ENCODE data around the gene THBS3. TPM values are rescaled to one million over a fixed set of nuclear protein-coding genes. Genes with fewer than 3 reads are reported as not detected.

Gene THBS3
- total and polyA plus RNA-seq, 2 of the 4 experiments (the other 2 are of a cell fraction) = 15.1 to 30.4 TPM

- H3K4me2 ChIP-seq (ENCODE audit: low read depth, low read length) = no peak overlapping the region
- H3K18ac ChIP-seq (ENCODE audit: low read depth, low read length) = no peak overlapping the region
- peaks cover 6% of the 10 kb centered on the region; the same call in 1 of the 2 replicates for H3K4me1 ChIP-seq (ENCODE audit: control insufficient read depth, insufficient read depth, low read length)
- H3K56ac ChIP-seq (ENCODE audit: extremely low read depth, insufficient read depth, low read length) = no peak overlapping the region
- peak overlapping the region; percentile 44; the same call in 1 of the 3 replicates for H2BK15ac ChIP-seq (ENCODE audit: low read depth, low read length)
- H3K9me1 ChIP-seq (ENCODE audit: insufficient read depth, low read length) = peaks cover 6% of the 10 kb centered on the region
- H3K36me3 ChIP-seq (ENCODE audit: control insufficient read depth, insufficient read depth, low read length) = peaks cover 14% of the 10 kb centered on the region
- 0 out of 2 replicates have a peak overlapping the region, but pooled peaks have one; percentile 64 for H2BK20ac ChIP-seq (ENCODE audit: low read depth, low read length)
- peak overlapping the region; percentile 28 for H4K5ac ChIP-seq (ENCODE audit: low read depth, low read length)
- no TSS peak for BruUV-seq (replicated peaks)
- ATAC-seq (ENCODE audit: low read depth) (no peak), DNase-seq (no peak)
- H2AFZ ChIP-seq (replicated peaks; ENCODE audit: low read length, poor library complexity) = no peak overlapping the region
- H3K27me3 ChIP-seq (ENCODE audit: control insufficient read depth, insufficient read depth, low read length) = no peaks in the 10 kb centered on the region
- peaks cover 4 to 37% of the 10 kb centered on the region in 2 experiments; a peak in 3 of 4 replicates for H3K79me1 ChIP-seq (ENCODE audit: low read depth in 1 of 2, low read length in 2 of 2)
- H2BK120ac ChIP-seq (ENCODE audit: low read depth, low read length) = no peak overlapping the region
- peak overlapping the region; percentile 8; the same call in 1 of the 2 replicates for H4K91ac ChIP-seq (ENCODE audit: insufficient read depth, low read depth, low read length)
- H3K4ac ChIP-seq (ENCODE audit: low read depth, low read length) = peak overlapping the region; percentile 5
- TF ChIP-seq MAZ (IDR thresholded peaks at IDR 0.05; ENCODE audit: borderline replicate concordance, low read depth, low read length) (no peak), SMC3 (IDR thresholded peaks at IDR 0.05; ENCODE audit: low read depth, low read length) (no peak)
- H3K27ac ChIP-seq (ENCODE audit: insufficient read depth, low read length) = no peak overlapping the region
- no CpG with 5 or more reads among the region's 4 CpGs for WGBS, 2 experiments (ENCODE audit: extremely low coverage in 2 of 2, insufficient read length in 1 of 2)
- intact Hi-C loops (cut with micrococcal nuclease) (loop anchor here (1.0 kb wide), 1 partner anchor 34 kb away; the partner anchor contains the start of gene MTX1), dilution Hi-C loops (cut with HindIII; ENCODE audit: low sequenced_read_pairs, unreplicated experiment) (no loop called here), in situ Hi-C loops (cut with MboI; ENCODE audit: low sequenced_read_pairs) (no loop called here)
- peak overlapping the region; percentile 84 for H2AK9ac ChIP-seq (replicated peaks; ENCODE audit: low read depth, low read length, poor library complexity)
- no peaks in the 10 kb centered on the region for H3K9me3 ChIP-seq (ENCODE audit: control insufficient read depth, insufficient read depth, low read length)
- 0 out of 2 replicates have a peak overlapping the region, but pooled peaks have one; percentile 8 for H3K23ac ChIP-seq (ENCODE audit: low read depth, low read length)
- H2BK5ac ChIP-seq (ENCODE audit: low read depth, low read length, poor library complexity, severe bottlenecking) = no peak overlapping the region
- H3K4me3 ChIP-seq (ENCODE audit: insufficient read depth, low read depth, low read length) = no peak overlapping the region
- ChIA-PET POLR2A (ENCODE audit: unreplicated experiment) (no interaction called here), CTCF (interaction anchor here (0.5 kb wide), 1 partner anchor 66 kb away, joined by 4 read pairs; no protein-coding TSS in a partner anchor)
- H3K9ac ChIP-seq (ENCODE audit: low read depth, low read length) = no peak overlapping the region
- peak overlapping the region; percentile 23 to 94; a peak in 2 of 4 replicates for H4K8ac ChIP-seq (ENCODE audit: low read depth in 2 of 2, low read length in 2 of 2)
- 0 out of 2 replicates have a peak overlapping the region, but pooled peaks have one; percentile 3 for H3K14ac ChIP-seq (replicated peaks; ENCODE audit: low read depth, low read length)
- H4K20me1 ChIP-seq (ENCODE audit: insufficient read depth, low read length) = no peaks in the 10 kb centered on the region
- peak overlapping the region; percentile 46; the same call in 1 of the 2 replicates for H2AK5ac ChIP-seq (ENCODE audit: low read depth, low read length)
These were observed 34.2 kb upstream of the THBS3 start for GRCh38 chr1:155241841-155242264.
